Spleen (tissue), 11 donors: ENCODE measurements around the gene EAF1. TPM values are rescaled to one million over a fixed set of nuclear protein-coding genes. Genes with fewer than 3 reads are reported as not detected.
"Not testable (repeated sequence)": the region's sequence is repeated elsewhere in the genome, so short reads cannot be mapped to it uniquely, and the experiment has no call there.

Experiments
- DNase-seq: peaks from one replicate; pipeline ENCODE4 v3.0.0-alpha.2; 2020
- H3K27ac ChIP-seq, 8 donors: fragments of 200-600 bp; sonication (generic) in 7 of 8; 1 replicate in 4 of 8; 2 replicates in 4 of 8; pipeline versions ENCODE4 v1.5.0 to v1.8.0; 2016 to 2021; ENCODE audit warnings: inconsistent platforms in 4 of 8, mild to moderate bottlenecking in 4 of 8, moderate library complexity in 1 of 8
- H3K27me3 ChIP-seq, 7 donors: fragments of 200-600 bp; sonication (generic) in 6 of 7; replicated peaks in 1 of 7; 1 replicate in 4 of 7; 2 replicates in 3 of 7; pipeline versions ENCODE4 v1.5.0 to v1.8.0; 2016 to 2021; ENCODE audit warnings: inconsistent platforms in 3 of 7, mild to moderate bottlenecking in 1 of 7
- H3K36me3 ChIP-seq, 6 donors: fragments of 200-600 bp; sonication (generic) in 5 of 6; 1 replicate in 4 of 6; 2 replicates in 2 of 6; pipeline versions ENCODE4 v1.5.0 to v1.8.0; 2016 to 2021; ENCODE audit warnings: inconsistent platforms in 2 of 6
- H3K4me1 ChIP-seq, 6 donors: fragments of 200-600 bp; sonication (generic) in 5 of 6; 1 replicate in 3 of 6; 2 replicates in 3 of 6; pipeline versions ENCODE4 v1.5.0 to v1.8.0; 2016 to 2021; ENCODE audit warnings: inconsistent platforms in 3 of 6
- H3K4me3 ChIP-seq, 8 donors: fragments of 200-600 bp; sonication (generic) in 7 of 8; 1 replicate in 4 of 8; 2 replicates in 4 of 8; pipeline versions ENCODE4 v1.5.0 to v1.8.0; 2016 to 2021; ENCODE audit warnings: inconsistent platforms in 4 of 8, mild to moderate bottlenecking in 4 of 8, moderate library complexity in 2 of 8
- H3K9me3 ChIP-seq, 8 donors: fragments of 200-600 bp; sonication (generic) in 7 of 8; 1 replicate in 4 of 8; 2 replicates in 4 of 8; pipeline versions ENCODE4 v1.5.0 to v1.8.0; 2016 to 2021; ENCODE audit warnings: inconsistent platforms in 4 of 8
- POLR2A ChIP-seq, 3 donors: fragments of 450-650 bp; IDR thresholded peaks; one replicate each; pipeline ENCODE4 v1.5.1; 2017; ENCODE audit warnings: antibody characterized with exemption in 3 of 3, mild to moderate bottlenecking in 1 of 3
- POLR2AphosphoS5 ChIP-seq, 3 donors: sonication (generic); formaldehyde crosslinking; IDR thresholded peaks; one replicate each; pipeline ENCODE4 v1.5.1; 2017; ENCODE audit warnings: antibody characterized with exemption in 3 of 3
- WGBS, 5 donors: extraction: QIAGEN DNeasy Blood & Tissue Kit in 3 of 5; methylation state at CpG; one replicate each; pipeline versions ENCODE4 v1.1.5 to v1.1.7; 2013 to 2018; 5-methylcytosine and 5-hydroxymethylcytosine counted together
- intact Hi-C: fragments of 100-400 bp; cut with DNase I; formaldehyde crosslinking; loops from one replicate; pipeline ENCODE4 v1.15.0; 2023; ENCODE audit warnings: low total_unique reads
- polyA plus RNA-seq, 3 donors: library from polyadenylated mRNA; stranded (reverse); fragments of 200-250 nt; gene quantifications; one replicate each; pipeline ENCODE4 v1.2.1, GENCODE V29; 2013
- total RNA-seq, 7 donors: library from RNA; depleted of rRNA in 3 of 7; stranded (reverse); fragments of >200 nt in 3 of 7; fragmentation: NEBNext Ultra II Directional in 4 of 7; extraction: Animal tissue kit (Norgen Biotek cat#: 25700) in 4 of 7; gene quantifications; one replicate each; pipeline versions ENCODE4 v1.1.0 to v1.2.1, GENCODE V29; 2016 to 2021
- TF ChIP-seq, protein P1 (sequence below), 11 experiments: fragments of 200-600 bp in 7 of 11; fragments of 450-650 bp in 4 of 11; sonication (generic) in 4 of 11; IDR thresholded peaks in 8 of 11; conservative IDR thresholded peaks in 3 of 11; 1 replicate in 7 of 11; 2 replicates in 4 of 11; pipeline versions ENCODE4 v1.4.0 to v1.8.0; 2016 to 2021; ENCODE audit warnings: antibody characterized with exemption in 11 of 11, inconsistent platforms in 4 of 11, mild to moderate bottlenecking in 1 of 11
- donor health status: healthy with polysubstance abuse.
- donor health status: DM: no; HTN: no; CAD: no; lungs with moderate emphysema.
- donor health status: DM: no; HTN: no; CAD: no.
- donor health status: Bipolar disorder and iron deficiency.
- donor health status: healthy.
- donor health status: DM: no; HTN: no; CAD: no.
- donor health status: DM: yes; HTN: yes; CAD: no.

Gene EAF1
- total and polyA plus RNA-seq, 10 donors, result 3.0 to 40.8 (median 22.4) TPM

- H3K4me1 ChIP-seq, result peaks cover 0 to 65% (median 46%) of the 10 kb centered on the region in 6 donors
- TF ChIP-seq POLR2AphosphoS5 (IDR thresholded peaks at IDR 0.05), result no peak
- TF ChIP-seq, protein P1, sequence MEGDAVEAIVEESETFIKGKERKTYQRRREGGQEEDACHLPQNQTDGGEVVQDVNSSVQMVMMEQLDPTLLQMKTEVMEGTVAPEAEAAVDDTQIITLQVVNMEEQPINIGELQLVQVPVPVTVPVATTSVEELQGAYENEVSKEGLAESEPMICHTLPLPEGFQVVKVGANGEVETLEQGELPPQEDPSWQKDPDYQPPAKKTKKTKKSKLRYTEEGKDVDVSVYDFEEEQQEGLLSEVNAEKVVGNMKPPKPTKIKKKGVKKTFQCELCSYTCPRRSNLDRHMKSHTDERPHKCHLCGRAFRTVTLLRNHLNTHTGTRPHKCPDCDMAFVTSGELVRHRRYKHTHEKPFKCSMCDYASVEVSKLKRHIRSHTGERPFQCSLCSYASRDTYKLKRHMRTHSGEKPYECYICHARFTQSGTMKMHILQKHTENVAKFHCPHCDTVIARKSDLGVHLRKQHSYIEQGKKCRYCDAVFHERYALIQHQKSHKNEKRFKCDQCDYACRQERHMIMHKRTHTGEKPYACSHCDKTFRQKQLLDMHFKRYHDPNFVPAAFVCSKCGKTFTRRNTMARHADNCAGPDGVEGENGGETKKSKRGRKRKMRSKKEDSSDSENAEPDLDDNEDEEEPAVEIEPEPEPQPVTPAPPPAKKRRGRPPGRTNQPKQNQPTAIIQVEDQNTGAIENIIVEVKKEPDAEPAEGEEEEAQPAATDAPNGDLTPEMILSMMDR (IDR thresholded peaks at IDR 0.05 in 8 of 11, conservative IDR thresholded peaks at IDR 0.05 in 3 of 11), result no peak
- no peak for TF ChIP-seq POLR2A (IDR thresholded peaks at IDR 0.05)
- no peaks in the 10 kb centered on the region for H3K27me3 ChIP-seq
- peak overlapping the region in 5 of 8 donors; percentile 23 to 87 (median 77) for H3K27ac ChIP-seq
- no peak for DNase-seq
- intact Hi-C loops, result no loop called here
- 63 to 82% (median 71%) methylated on average over 1 of the region's 1 CpG for WGBS, 5 donors
- peaks cover 0 to 17% (median 13%) of the 10 kb centered on the region in 8 donors for H3K9me3 ChIP-seq
- H3K36me3 ChIP-seq, result no peaks in the 10 kb centered on the region
- H3K4me3 ChIP-seq, result no peak overlapping the region
Measured at GRCh38 chr3:15387171-15387581, 40.2 kb upstream of the EAF1 start.

- TF ChIP-seq, protein P1 (IDR thresholded peaks at IDR 0.05 in 8 of 11, conservative IDR thresholded peaks at IDR 0.05 in 3 of 11), result no peak
- no peak for TF ChIP-seq POLR2A (IDR thresholded peaks at IDR 0.05)
- no peak for TF ChIP-seq POLR2AphosphoS5 (IDR thresholded peaks at IDR 0.05)
- DNase-seq, result no peak
- intact Hi-C loops, result no loop called here
- no peaks in the 10 kb centered on the region for H3K36me3 ChIP-seq
- H3K27me3 ChIP-seq, result no peaks in the 10 kb centered on the region
- no peak overlapping the region for H3K4me3 ChIP-seq
- H3K27ac ChIP-seq, result peak overlapping the region in 5 of 8 donors; percentile 23 to 87 (median 77)
- 67 to 77% (median 71%) methylated on average over 3 of the region's 3 CpGs for WGBS, 5 donors
- peaks cover 0 to 17% (median 13%) of the 10 kb centered on the region in 8 donors for H3K9me3 ChIP-seq
- peaks cover 0 to 60% (median 46%) of the 10 kb centered on the region in 6 donors for H3K4me1 ChIP-seq
Measured at GRCh38 chr3:15387735-15388134, 39.7 kb upstream of the EAF1 start.

DNA sequence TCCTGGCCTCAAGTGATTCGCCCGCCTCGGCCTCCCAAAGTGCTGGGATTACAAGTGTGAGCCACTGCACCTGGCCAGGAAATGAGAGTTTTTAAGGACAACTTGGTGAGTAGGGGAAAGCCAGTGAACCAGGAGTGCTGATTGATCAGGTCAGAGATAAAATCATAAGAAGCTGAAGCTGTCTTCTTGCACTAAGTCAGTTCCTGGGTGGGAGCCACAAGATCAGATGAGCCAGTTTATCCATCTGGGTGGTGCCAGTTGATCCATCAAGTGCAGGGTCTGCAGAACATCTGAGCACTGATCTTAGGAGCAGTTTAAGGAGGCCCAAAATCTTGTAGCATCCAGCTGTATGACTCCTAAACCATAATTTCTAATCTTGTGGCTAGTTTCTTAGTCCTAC lies 39.1 kb upstream of the EAF1 start:
- DNase-seq, H3K4me3 ChIP-seq, H3K36me3 ChIP-seq, intact Hi-C loops, H3K27me3 ChIP-seq: not testable (repeated sequence)
- Histone ChIP-seq H3K4me1 (peaks cover 0 to 57% (median 43%) of the 10 kb centered on the region in 6 donors), H3K9me3 (peaks cover 0 to 17% (median 13%) of the 10 kb centered on the region in 8 donors), H3K27ac (peak overlapping the region in 3 of 8 donors; percentile 77 to 87 (median 83))
- 78 to 85% (median 80%) methylated on average over 2 to 3 of the region's 3 CpGs for WGBS, 5 donors

GRCh38 chr3:15390460-15390859 lies 36.9 kb upstream of the EAF1 start:
- Histone ChIP-seq H3K4me1 (peaks cover 0 to 37% (median 28%) of the 10 kb centered on the region in 6 donors), H3K9me3 (peaks cover 0 to 16% (median 13%) of the 10 kb centered on the region in 8 donors), H3K27me3 (no peaks in the 10 kb centered on the region), H3K4me3 (no peak overlapping the region), H3K36me3 (no peaks in the 10 kb centered on the region), H3K27ac (no peak overlapping the region)
- TF ChIP-seq, protein P1 (IDR thresholded peaks at IDR 0.05 in 8 of 11, conservative IDR thresholded peaks at IDR 0.05 in 3 of 11), result no peak
- TF ChIP-seq POLR2AphosphoS5 (IDR thresholded peaks at IDR 0.05), result no peak
- 61 to 72% (median 65%) methylated on average over 6 of the region's 6 CpGs for WGBS, 5 donors
- no peak for DNase-seq
- intact Hi-C loops, result no loop called here

GRCh38 chr3:15391007-15391406 lies 36.4 kb upstream of the EAF1 start:
- no peaks in the 10 kb centered on the region for H3K36me3 ChIP-seq
- TF ChIP-seq, protein P1 (IDR thresholded peaks at IDR 0.05 in 8 of 11, conservative IDR thresholded peaks at IDR 0.05 in 3 of 11), result no peak
- 73 to 86% (median 82%) methylated on average over 5 of the region's 5 CpGs for WGBS, 5 donors
- H3K9me3 ChIP-seq, result peaks cover 0 to 11% (median 8%) of the 10 kb centered on the region in 8 donors
- no peak overlapping the region for H3K27ac ChIP-seq
- DNase-seq, result no peak
- intact Hi-C loops, result no loop called here
- no peak overlapping the region for H3K4me3 ChIP-seq
- H3K27me3 ChIP-seq, result no peaks in the 10 kb centered on the region
- peaks cover 0 to 32% (median 22%) of the 10 kb centered on the region in 6 donors for H3K4me1 ChIP-seq

DNA sequence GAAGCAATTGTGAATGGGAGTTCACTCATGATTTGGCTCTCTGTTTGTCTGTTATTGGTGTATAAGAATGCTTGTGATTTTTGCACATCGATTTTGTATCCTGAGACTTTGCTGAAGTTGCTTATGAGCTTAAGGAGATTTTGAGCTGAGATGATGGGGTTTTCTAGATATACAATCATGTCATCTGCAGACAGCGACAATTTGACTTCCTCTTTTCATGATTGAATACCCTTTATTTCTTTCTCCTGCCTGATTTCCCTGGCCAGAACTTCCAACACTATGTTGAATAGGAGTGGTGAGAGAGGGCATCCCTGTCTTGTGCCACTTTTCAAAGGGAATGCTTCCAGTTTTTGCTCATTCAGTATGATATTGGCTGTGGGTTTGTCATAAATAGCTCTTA lies 34.1 kb upstream of the EAF1 start:
- H3K27me3 ChIP-seq, H3K27ac ChIP-seq, DNase-seq, intact Hi-C loops, H3K4me1 ChIP-seq, H3K9me3 ChIP-seq, H3K36me3 ChIP-seq, H3K4me3 ChIP-seq: not testable (repeated sequence)
- 71 to 78% (median 74%) methylated on average over 2 of the region's 2 CpGs for WGBS, 5 donors
